Neuronal stem cell (in vitro differentiated cells): ENCODE results near the gene PCDHGC4.

Experiments used
- DNase-seq: peaks from one replicate; pipeline ENCODE4 v3.0.0-alpha.2; 2013; ENCODE audit warnings: low spot score
- H2AFZ ChIP-seq: one replicate; pipeline ENCODE4 v1.6.1; 2013; ENCODE audit warnings: mild to moderate bottlenecking, low read length, inconsistent platforms
- H2AK5ac ChIP-seq: 2 replicates; pipeline ENCODE4 v1.6.1; 2013; ENCODE audit warnings: low read depth, mild to moderate bottlenecking, inconsistent platforms, low read length, moderate library complexity, mixed read lengths
- H2BK120ac ChIP-seq: 2 replicates; pipeline ENCODE4 v1.6.1; 2013; ENCODE audit warnings: low read depth, mild to moderate bottlenecking, inconsistent platforms, low read length, moderate library complexity, mixed read lengths
- H2BK12ac ChIP-seq: one replicate; pipeline ENCODE4 v1.6.1; 2013; ENCODE audit warnings: low read length, inconsistent platforms
- H2BK15ac ChIP-seq: 2 replicates; pipeline ENCODE4 v1.6.1; 2013; ENCODE audit warnings: mild to moderate bottlenecking, low read length, inconsistent platforms, mixed read lengths
- H2BK5ac ChIP-seq: one replicate; pipeline ENCODE4 v1.6.1; 2013; ENCODE audit warnings: inconsistent platforms, mild to moderate bottlenecking, low read length, moderate library complexity
- H3K14ac ChIP-seq: one replicate; pipeline ENCODE4 v1.6.1; 2013; ENCODE audit warnings: low read length, inconsistent platforms
- H3K18ac ChIP-seq: 2 replicates; pipeline ENCODE4 v1.6.1; 2013; ENCODE audit warnings: low read length, inconsistent platforms
- H3K23ac ChIP-seq: 2 replicates; pipeline ENCODE4 v1.6.1; 2013; ENCODE audit warnings: low read depth, mild to moderate bottlenecking, mixed read lengths, low read length, inconsistent platforms; ENCODE audit not compliant: poor library complexity
- H3K27ac ChIP-seq: replicated peaks from 3 replicates; pipeline ENCODE4 v1.5.1; 2013; ENCODE audit warnings: low read length, inconsistent platforms
- H3K27me3 ChIP-seq, 3 experiments: 2 replicates each; pipeline ENCODE4 v1.6.1; 2013; ENCODE audit warnings: low read length in 3 of 3, mild to moderate bottlenecking in 2 of 3, inconsistent platforms in 1 of 3, low read depth in 1 of 3, mixed read lengths in 1 of 3, moderate library complexity in 1 of 3; ENCODE audit not compliant: control insufficient read depth in 3 of 3, insufficient read depth in 3 of 3
- H3K36me3 ChIP-seq, 2 donors: replicated peaks in 1 of 2; 2 replicates each; pipeline ENCODE4 v1.6.1; 2013; ENCODE audit warnings: low read length in 2 of 2; ENCODE audit not compliant: control insufficient read depth in 2 of 2, insufficient read depth in 2 of 2
- H3K4ac ChIP-seq: 2 replicates; pipeline ENCODE4 v1.6.1; 2013; ENCODE audit warnings: inconsistent platforms, mild to moderate bottlenecking, low read length, moderate library complexity
- H3K4me1 ChIP-seq, 2 donors: 1 replicate in 1 of 2; 2 replicates in 1 of 2; pipeline ENCODE4 v1.6.1; 2013; ENCODE audit warnings: low read length in 2 of 2, low read depth in 1 of 2; ENCODE audit not compliant: control insufficient read depth in 2 of 2, insufficient read depth in 1 of 2
- H3K4me2 ChIP-seq: one replicate; pipeline ENCODE4 v1.6.1; 2013; ENCODE audit warnings: mild to moderate bottlenecking, low read length, inconsistent platforms; ENCODE audit not compliant: insufficient read depth, poor library complexity, severe bottlenecking
- H3K4me3 ChIP-seq, 2 donors: 2 replicates each; pipeline ENCODE4 v1.5.1; 2013; ENCODE audit warnings: low read length in 2 of 2, mild to moderate bottlenecking in 2 of 2, inconsistent platforms in 1 of 2, moderate library complexity in 1 of 2
- H3K79me1 ChIP-seq: one replicate; pipeline ENCODE4 v1.6.1; 2013; ENCODE audit warnings: low read depth, mild to moderate bottlenecking, inconsistent platforms, low read length, moderate library complexity
- H3K9ac ChIP-seq: one replicate; pipeline ENCODE4 v1.6.1; 2013; ENCODE audit warnings: mild to moderate bottlenecking, low read depth, low read length, inconsistent platforms; ENCODE audit not compliant: poor library complexity
- H3K9me3 ChIP-seq, 2 donors: replicated peaks in 1 of 2; 2 replicates each; pipeline versions ENCODE3 to v1.6.1; 2013; ENCODE audit warnings: low read length in 2 of 2, mild to moderate bottlenecking in 2 of 2, inconsistent platforms in 1 of 2, low read depth in 1 of 2, mixed read lengths in 1 of 2, moderate library complexity in 1 of 2; ENCODE audit not compliant: control insufficient read depth in 2 of 2, insufficient read depth in 1 of 2
- H4K8ac ChIP-seq: one replicate; pipeline ENCODE4 v1.6.1; 2013; ENCODE audit warnings: low read depth, mild to moderate bottlenecking, inconsistent platforms, low read length, moderate library complexity
- H4K91ac ChIP-seq: one replicate; pipeline ENCODE4 v1.6.1; 2013; ENCODE audit warnings: low read length, low read depth, mild to moderate bottlenecking, inconsistent platforms; ENCODE audit not compliant: poor library complexity
- WGBS, 2 donors: extraction: QIAGEN DNeasy Blood & Tissue Kit; methylation state at CpG; one replicate each; pipeline ENCODE4 v1.1.7; 2013; ENCODE audit warnings: missing lambda C conversion rate in 2 of 2, mixed read lengths in 1 of 2; ENCODE audit not compliant: insufficient read length in 2 of 2, insufficient replicate concordance in 1 of 2; ENCODE audit errors: extremely low coverage in 2 of 2; 5-methylcytosine and 5-hydroxymethylcytosine counted together

PCDHGC4 gene

GRCh38 chr5:141493500-141494422 is 8.9 kb downstream of the PCDHGC4 start:
- DNase-seq = no peak
- Histone ChIP-seq H3K4me1 (peaks cover 25 to 31% of the 10 kb centered on the region in 2 donors), H3K4me3 (no peak overlapping the region), H3K36me3 (peaks cover 29 to 49% of the 10 kb centered on the region in 2 donors), H3K27ac (peak overlapping the region; percentile 89), H3K9ac (no peak overlapping the region), H3K79me1 (peaks cover 10% of the 10 kb centered on the region), H3K9me3 (peaks cover 12 to 22% of the 10 kb centered on the region in 2 donors), H3K27me3 (peaks cover 0 to 10% (median 0%) of the 10 kb centered on the region in 3 experiments), H2BK12ac (peak overlapping the region; percentile 30), H4K8ac (no peak overlapping the region), H3K18ac (peak overlapping the region; percentile 97), H2BK120ac (no peak overlapping the region), H2BK5ac (peak overlapping the region; percentile 76), H3K4ac (no peak overlapping the region), H3K23ac (no peak overlapping the region), H2BK15ac (peak overlapping the region; percentile 88), H2AK5ac (peak overlapping the region; percentile 1), H2AFZ (peak overlapping the region; percentile 77), H4K91ac (no peak overlapping the region), H3K4me2 (peak overlapping the region; percentile 56), H3K14ac (no peak overlapping the region)
- WGBS, 2 donors = no CpG with 5 or more reads among the region's 10 CpGs

DNA sequence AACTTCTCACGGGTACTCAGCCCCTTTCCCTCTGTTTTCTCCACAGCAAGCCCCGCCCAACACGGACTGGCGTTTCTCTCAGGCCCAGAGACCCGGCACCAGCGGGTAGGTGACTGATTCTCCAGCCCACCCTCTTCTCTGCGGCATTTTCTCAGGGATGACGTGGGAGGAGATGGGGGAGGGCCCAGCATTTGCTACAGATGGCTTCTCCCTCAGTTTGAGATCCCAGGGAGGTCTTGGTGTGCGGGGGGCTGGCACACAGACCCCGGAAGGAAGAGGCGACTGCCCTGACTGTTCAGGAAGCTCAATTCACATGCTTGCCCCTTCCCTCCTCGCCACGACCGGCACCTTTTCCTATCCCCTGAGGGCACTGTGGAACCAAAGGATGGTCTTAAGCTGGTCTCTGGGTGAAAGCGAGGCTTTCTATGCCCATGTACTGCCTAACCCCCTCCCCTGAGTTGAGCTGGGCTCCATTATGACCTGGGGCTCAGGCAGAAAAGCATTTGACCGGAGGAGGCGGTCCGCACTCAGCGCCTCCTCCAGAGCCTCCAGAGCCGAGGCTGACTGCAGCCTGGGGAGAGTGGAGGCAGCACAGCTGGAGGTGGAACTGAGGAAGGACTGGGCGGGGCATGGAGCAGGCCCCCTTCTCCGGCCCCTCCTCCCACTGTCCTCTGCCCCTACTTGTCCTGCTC is 10.1 kb downstream of the PCDHGC4 start:
- Histone ChIP-seq H4K8ac (no peak overlapping the region), H3K27me3 (peaks cover 0 to 10% (median 0%) of the 10 kb centered on the region in 3 experiments), H3K4me1 (peaks cover 22 to 30% of the 10 kb centered on the region in 2 donors), H3K4ac (peak overlapping the region; percentile 62), H3K18ac (peak overlapping the region; percentile 97), H4K91ac (peak overlapping the region; percentile 81), H2BK15ac (no peak overlapping the region), H3K4me2 (peak overlapping the region; percentile 56), H3K23ac (peak overlapping the region; percentile 14), H3K27ac (peak overlapping the region; percentile 89), H2AFZ (peak overlapping the region; percentile 77), H2BK12ac (peak overlapping the region; percentile 94), H2AK5ac (peak overlapping the region; percentile 70), H3K9me3 (peaks cover 12 to 24% of the 10 kb centered on the region in 2 donors), H3K4me3 (peak overlapping the region in 1 of 2 donors; percentile 7), H3K14ac (no peak overlapping the region), H2BK120ac (no peak overlapping the region), H3K36me3 (peaks cover 24 to 39% of the 10 kb centered on the region in 2 donors), H2BK5ac (peak overlapping the region; percentile 91), H3K79me1 (peaks cover 10% of the 10 kb centered on the region), H3K9ac (peak overlapping the region; percentile 73)
- WGBS, 2 donors = no CpG with 5 or more reads among the region's 22 CpGs
- no peak for DNase-seq

DNA sequence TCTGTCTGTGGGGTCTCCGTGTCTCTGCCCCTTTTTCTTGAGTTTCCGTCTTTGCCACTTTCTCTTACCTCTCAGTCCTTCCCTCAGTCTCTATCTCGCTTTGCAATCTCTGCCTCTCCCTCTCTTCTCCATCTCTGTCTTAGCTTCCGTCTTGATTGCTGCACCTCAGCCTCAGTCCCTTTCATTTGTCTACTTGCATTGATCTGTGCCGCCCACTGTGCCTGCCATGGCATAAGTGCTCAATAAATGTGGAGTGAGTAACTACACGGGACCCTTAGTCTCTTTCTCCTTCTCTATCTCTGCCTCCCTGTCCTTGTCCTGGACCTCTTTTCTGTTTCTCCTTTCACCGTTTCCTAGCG is 10.6 kb downstream of the PCDHGC4 start:
- no peak for DNase-seq
- H3K27me3 ChIP-seq = peaks cover 0 to 10% (median 0%) of the 10 kb centered on the region in 3 experiments
- H3K18ac ChIP-seq = peak overlapping the region; percentile 97
- no peak overlapping the region for H4K8ac ChIP-seq
- H3K14ac ChIP-seq = no peak overlapping the region
- H2AFZ ChIP-seq = no peak overlapping the region
- H3K79me1 ChIP-seq = peaks cover 10% of the 10 kb centered on the region
- H2BK12ac ChIP-seq = no peak overlapping the region
- no CpG with 5 or more reads among the region's 8 CpGs for WGBS, 2 donors
- H2BK15ac ChIP-seq = no peak overlapping the region
- no peak overlapping the region for H4K91ac ChIP-seq
- H2BK120ac ChIP-seq = no peak overlapping the region
- H3K36me3 ChIP-seq = peaks cover 20 to 34% of the 10 kb centered on the region in 2 donors
- H2AK5ac ChIP-seq = no peak overlapping the region
- H3K9me3 ChIP-seq = peaks cover 10 to 18% of the 10 kb centered on the region in 2 donors
- H3K23ac ChIP-seq = no peak overlapping the region
- H3K4me1 ChIP-seq = peaks cover 22 to 30% of the 10 kb centered on the region in 2 donors
- peak overlapping the region; percentile 91 for H2BK5ac ChIP-seq
- H3K27ac ChIP-seq = peak overlapping the region; percentile 89
- no peak overlapping the region for H3K4me2 ChIP-seq
- H3K4me3 ChIP-seq = no peak overlapping the region
- no peak overlapping the region for H3K4ac ChIP-seq
- peak overlapping the region; percentile 65 for H3K9ac ChIP-seq

GRCh38 chr5:141496038-141496437 is 11.2 kb downstream of the PCDHGC4 start:
- Histone ChIP-seq H3K18ac (peak overlapping the region; percentile 60), H2BK15ac (no peak overlapping the region), H3K36me3 (peaks cover 14 to 29% of the 10 kb centered on the region in 2 donors), H3K27me3 (peaks cover 0 to 8% (median 0%) of the 10 kb centered on the region in 3 experiments), H3K4ac (no peak overlapping the region), H3K79me1 (peaks cover 10% of the 10 kb centered on the region), H3K27ac (peak overlapping the region; percentile 7), H3K4me2 (no peak overlapping the region), H4K8ac (no peak overlapping the region), H3K4me1 (peaks cover 22 to 30% of the 10 kb centered on the region in 2 donors), H2AK5ac (no peak overlapping the region), H2BK5ac (no peak overlapping the region), H3K9me3 (peaks cover 7 to 14% of the 10 kb centered on the region in 2 donors), H4K91ac (no peak overlapping the region), H3K23ac (no peak overlapping the region), H2BK12ac (no peak overlapping the region), H3K4me3 (no peak overlapping the region), H2AFZ (no peak overlapping the region), H2BK120ac (no peak overlapping the region), H3K9ac (no peak overlapping the region), H3K14ac (no peak overlapping the region)
- DNase-seq = no peak
- no CpG with 5 or more reads among the region's 4 CpGs for WGBS, 2 donors
